ENCODE data around the gene B9D1.

B9D1 gene

DNA sequence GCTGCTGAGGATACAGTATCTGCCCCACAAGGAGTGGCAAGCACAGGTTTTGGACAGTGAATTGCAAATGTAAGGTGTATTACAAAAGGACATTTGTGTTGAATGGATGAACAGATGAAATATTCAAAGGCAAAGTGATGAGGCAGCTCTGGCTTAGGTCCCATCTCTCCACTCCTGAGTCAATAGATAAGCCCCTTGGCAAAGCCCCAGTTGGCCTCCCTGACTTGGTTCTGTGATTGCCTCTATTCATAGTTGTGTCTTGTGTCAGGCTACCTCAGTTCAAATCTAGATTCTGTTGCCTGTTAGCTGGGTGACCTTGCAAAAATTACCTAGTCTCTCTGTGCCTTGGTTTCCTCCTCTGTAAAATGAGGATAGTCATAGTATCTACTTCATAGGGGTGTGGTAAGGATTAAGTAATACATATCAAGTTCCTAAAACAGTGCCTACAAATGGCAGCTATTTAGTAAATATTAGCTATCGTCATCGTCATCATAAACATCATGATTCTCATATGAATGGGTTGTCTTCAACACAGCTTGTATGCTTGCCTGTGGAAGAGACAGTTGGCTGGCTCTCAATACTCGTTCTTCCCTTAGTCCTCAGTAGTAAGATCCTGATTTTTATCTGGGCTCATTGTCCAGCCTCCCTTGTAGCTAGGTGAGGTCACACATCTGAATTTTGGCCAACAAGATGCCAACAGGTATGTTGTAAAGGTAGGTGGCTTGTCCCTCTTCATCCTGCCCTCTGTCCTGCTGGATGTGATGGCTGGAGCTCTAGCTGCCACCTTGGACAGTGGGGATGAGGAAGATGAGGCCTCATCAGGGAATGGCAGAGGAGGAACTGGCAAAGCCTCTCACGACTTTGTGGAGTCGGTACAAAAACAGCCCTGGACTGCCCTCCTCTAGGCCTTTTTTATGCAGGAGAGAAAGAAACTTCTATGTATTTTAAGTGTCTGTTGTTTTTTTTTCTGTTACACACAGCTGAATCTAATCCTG, 26.6 kb upstream of the B9D1 start:
- DNase-seq (ENCODE audit: low read depth in 2 of 2): no peak

DNA sequence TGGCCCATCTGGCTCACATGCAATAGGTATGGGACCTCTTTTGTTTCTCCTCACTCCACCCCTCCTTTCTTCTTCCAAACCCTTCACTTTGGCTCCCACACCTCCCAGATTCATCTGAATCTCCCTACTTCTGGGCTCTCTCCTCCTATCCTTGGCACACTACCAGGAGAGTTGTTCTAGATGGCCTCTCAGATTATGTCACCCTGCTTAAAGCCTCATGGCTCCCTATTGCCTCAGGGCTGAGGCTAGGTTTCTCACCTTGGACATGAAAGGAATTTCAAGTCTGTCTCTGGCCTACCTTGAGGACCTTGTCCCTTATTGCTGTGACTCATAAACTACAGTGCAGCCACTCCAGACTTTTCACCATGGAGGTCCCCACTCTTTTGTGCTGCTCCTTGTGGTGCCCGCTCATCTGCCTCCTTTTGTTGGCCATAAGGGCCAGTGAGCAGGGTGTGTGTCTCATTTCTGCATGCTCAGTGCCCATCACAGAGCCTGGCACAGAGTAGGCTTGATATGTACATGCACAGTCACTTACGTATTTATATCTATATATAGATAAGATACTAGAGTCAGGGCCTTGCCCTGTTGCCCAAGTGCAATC, 25.5 kb upstream of the B9D1 start:
- no peak for DNase-seq (ENCODE audit: low read depth in 2 of 2)

- no peak for DNase-seq (ENCODE audit: low read depth in 2 of 2)
Measured at GRCh38 chr17:19386974-19387920, 24.7 kb upstream of the B9D1 start, which contains the start of gene MFAP4. Gene MFAP4 (minus strand): TSS chr17:19387190. CDS start chr17:19387155, 35 bp downstream.

DNA sequence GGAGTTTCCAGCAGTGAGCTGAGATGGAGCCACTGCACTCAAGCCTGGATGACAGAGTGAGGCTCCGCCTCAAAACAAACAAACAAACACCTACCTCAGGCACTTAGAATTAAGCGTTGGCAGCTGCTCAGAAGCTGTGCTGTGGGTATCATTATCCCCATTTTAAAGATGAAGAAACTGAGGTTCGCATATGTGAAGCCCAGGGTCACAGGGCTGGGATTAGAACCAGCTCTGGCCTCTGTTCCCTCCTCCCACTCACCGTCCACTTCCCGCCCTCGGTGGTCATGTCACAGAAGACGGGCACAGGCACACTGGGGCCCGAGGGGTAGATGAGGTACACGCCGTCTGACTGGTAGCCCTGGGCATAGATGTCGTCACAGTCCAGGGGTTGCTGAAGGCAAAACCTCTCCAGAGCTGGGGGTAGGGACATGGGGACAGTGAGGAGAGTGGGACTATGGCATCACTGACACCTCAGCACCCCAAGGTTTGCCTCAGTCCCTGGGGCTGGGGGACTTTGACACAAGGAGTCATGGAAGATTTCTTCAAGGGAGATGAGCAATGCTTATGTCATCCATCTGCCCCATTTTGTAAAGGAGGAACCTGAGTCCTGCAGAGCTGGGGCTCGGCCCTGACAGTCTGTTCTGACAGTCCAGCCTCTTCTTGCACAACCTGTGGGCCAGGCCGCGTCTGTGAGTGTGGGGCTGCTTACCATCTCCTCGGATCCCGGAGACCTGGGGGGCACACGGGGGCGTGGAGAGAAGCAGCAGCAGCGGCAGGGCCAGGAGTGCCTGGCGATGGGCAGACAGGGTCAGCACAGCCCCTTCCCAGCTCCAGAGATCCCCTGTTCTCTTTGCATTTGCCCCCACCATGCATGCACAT, 23.8 kb upstream of the B9D1 start:
- no peak for DNase-seq (ENCODE audit: low read depth in 2 of 2)

- DNase-seq (ENCODE audit: low read depth in 2 of 2): no peak
Measured at GRCh38 chr17:19385521-19385983, 23.0 kb upstream of the B9D1 start.

DNA sequence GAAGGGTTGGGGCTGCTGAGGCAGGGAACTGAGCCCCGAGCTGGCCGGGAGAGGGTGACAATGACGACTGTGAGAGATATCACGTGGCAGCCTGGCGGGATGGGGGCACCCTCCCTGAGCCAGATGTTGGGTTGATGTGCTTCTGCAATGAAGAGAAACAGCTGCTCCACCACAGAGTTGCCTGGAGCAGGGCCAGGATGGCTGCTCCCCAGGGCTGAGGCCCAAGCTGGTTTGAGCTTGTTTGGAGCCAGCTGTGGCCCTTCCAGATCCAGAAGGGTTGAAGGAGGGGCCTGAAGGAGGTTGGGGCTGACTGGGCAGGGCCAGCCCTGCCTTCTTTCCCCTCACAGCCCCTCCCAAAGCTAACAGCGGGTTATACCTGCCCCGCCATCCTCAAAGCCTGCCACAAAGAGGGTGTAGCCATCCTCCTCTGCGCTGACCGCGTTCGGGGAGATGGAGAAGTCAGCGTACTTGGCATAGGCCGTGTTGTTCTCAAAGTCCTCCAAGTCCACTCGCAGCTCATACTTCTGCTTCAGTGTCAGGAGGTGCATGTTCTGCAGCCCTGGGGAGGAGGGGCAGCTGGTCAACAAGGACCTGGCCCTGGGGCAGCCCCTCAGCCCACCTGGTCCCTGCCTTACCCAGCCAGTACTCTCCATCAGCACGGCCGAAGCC, 22.3 kb upstream of the B9D1 start:
- no peak for DNase-seq (ENCODE audit: low read depth in 2 of 2)

GRCh38 chr17:19383681-19384470, 21.4 kb upstream of the B9D1 start:
- DNase-seq (ENCODE audit: low read depth in 2 of 2): no peak

GRCh38 chr17:19382531-19383444, 20.3 kb upstream of the B9D1 start:
- DNase-seq (ENCODE audit: low read depth in 2 of 2): no peak

GRCh38 chr17:19381741-19382444, 19.4 kb upstream of the B9D1 start:
- DNase-seq (ENCODE audit: low read depth in 2 of 2): no peak

DNA sequence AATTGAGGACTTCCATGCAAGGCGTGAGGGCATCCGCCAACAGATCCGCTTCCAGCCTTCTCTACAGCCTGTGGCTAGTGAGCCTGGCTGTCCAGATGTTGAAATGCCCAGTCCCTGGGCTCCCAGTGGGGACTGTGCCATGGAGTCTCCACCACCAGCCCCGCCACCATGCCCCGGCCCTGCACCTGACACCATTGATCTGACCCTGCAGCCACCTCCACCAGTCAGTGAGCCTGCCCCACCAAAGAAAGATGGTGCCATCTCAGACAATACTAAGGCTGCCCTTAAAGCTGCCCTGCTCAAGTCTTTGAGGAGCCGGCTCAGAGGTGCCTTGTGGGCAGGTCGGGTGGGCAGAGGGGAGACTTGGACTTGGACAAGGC, 18.8 kb upstream of the B9D1 start:
- no peak for DNase-seq (ENCODE audit: low read depth in 2 of 2)

DNA sequence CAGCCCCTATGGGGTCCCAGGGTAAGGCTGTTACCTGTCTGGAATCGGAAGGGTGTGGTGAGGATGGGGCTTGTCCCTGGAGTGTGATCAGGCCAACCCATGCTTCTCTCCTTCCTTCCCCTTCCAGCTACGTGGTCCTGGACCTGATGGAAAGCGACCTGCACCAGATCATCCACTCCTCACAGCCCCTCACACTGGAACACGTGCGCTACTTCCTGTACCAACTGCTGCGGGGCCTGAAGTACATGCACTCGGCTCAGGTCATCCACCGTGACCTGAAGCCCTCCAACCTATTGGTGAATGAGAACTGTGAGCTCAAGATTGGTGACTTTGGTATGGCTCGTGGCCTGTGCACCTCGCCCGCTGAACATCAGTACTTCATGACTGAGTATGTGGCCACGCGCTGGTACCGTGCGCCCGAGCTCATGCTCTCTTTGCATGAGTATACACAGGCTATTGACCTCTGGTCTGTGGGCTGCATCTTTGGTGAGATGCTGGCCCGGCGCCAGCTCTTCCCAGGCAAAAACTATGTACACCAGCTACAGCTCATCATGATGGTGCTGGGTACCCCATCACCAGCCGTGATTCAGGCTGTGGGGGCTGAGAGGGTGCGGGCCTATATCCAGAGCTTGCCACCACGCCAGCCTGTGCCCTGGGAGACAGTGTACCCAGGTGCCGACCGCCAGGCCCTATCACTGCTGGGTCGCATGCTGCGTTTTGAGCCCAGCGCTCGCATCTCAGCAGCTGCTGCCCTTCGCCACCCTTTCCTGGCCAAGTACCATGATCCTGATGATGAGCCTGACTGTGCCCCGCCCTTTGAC, 18.2 kb upstream of the B9D1 start:
- no peak for DNase-seq (ENCODE audit: low read depth in 2 of 2)

GRCh38 chr17:19379361-19380065, 17.0 kb upstream of the B9D1 start:
- no peak for DNase-seq (ENCODE audit: low read depth in 2 of 2)

- DNase-seq (ENCODE audit: low read depth in 2 of 2): no peak
Measured at GRCh38 chr17:19378416-19379360, 16.2 kb upstream of the B9D1 start, which contains the start of gene MAPK7. Gene MAPK7 (plus strand): TSS chr17:19378498. CDS start chr17:19378901, 403 bp downstream.

- DNase-seq (ENCODE audit: low read depth in 2 of 2): peak; percentile 91 to 95
Measured at GRCh38 chr17:19377602-19378415, 15.3 kb upstream of the B9D1 start.
